Measurements from ENCODE around the gene GABRP. TPM values are rescaled to one million over a fixed set of nuclear protein-coding genes. Genes with fewer than 3 reads are reported as not detected.

GABRP gene
- total RNA-seq, 6 experiments from 2014 or later: not detected

GRCh38 chr5:170846846-170847245, 63.3 kb downstream of the GABRP start:
- no peak for TF ChIP-seq CTCF (IDR thresholded peaks at IDR 0.05)
- Mint-ChIP-seq H3K4me1 (ENCODE audit: low read depth) (peaks cover 20% of the 10 kb centered on the region), H3K9me3 (no peaks in the 10 kb centered on the region), H3K27me3 (ENCODE audit: insufficient read depth) (peaks cover 3% of the 10 kb centered on the region), H3K36me3 (ENCODE audit: low read depth) (no peaks in the 10 kb centered on the region), H3K4me3 (no peak overlapping the region), H3K27ac (no peak overlapping the region)
- no peak for DNase-seq

GRCh38 chr5:170848033-170848432, 64.5 kb downstream of the GABRP start:
- DNase-seq: peak; percentile 41
- H3K4me1 Mint-ChIP-seq (ENCODE audit: low read depth): peaks cover 20% of the 10 kb centered on the region
- no peak for TF ChIP-seq CTCF (IDR thresholded peaks at IDR 0.05)
- no peaks in the 10 kb centered on the region for H3K9me3 Mint-ChIP-seq
- H3K27me3 Mint-ChIP-seq (ENCODE audit: insufficient read depth): peaks cover 3% of the 10 kb centered on the region
- H3K27ac Mint-ChIP-seq: no peak overlapping the region
- H3K36me3 Mint-ChIP-seq (ENCODE audit: low read depth): no peaks in the 10 kb centered on the region
- H3K4me3 Mint-ChIP-seq: no peak overlapping the region

- no peaks in the 10 kb centered on the region for H3K9me3 Mint-ChIP-seq
- H3K4me1 Mint-ChIP-seq (ENCODE audit: low read depth): peaks cover 20% of the 10 kb centered on the region
- H3K27me3 Mint-ChIP-seq (ENCODE audit: insufficient read depth): peaks cover 3% of the 10 kb centered on the region
- H3K27ac Mint-ChIP-seq: no peak overlapping the region
- DNase-seq: no peak
- H3K36me3 Mint-ChIP-seq (ENCODE audit: low read depth): no peaks in the 10 kb centered on the region
- no peak for TF ChIP-seq CTCF (IDR thresholded peaks at IDR 0.05)
- no peak overlapping the region for H3K4me3 Mint-ChIP-seq
These were observed 65.8 kb downstream of the GABRP start for GRCh38 chr5:170849374-170849773.

- TF ChIP-seq CTCF (IDR thresholded peaks at IDR 0.05): no peak
- no peaks in the 10 kb centered on the region for H3K36me3 Mint-ChIP-seq (ENCODE audit: low read depth)
- H3K9me3 Mint-ChIP-seq: peaks cover 9% of the 10 kb centered on the region
- no peak for DNase-seq
- H3K27ac Mint-ChIP-seq: no peak overlapping the region
- no peaks in the 10 kb centered on the region for H3K4me1 Mint-ChIP-seq (ENCODE audit: low read depth)
- peaks cover under 1% of the 10 kb centered on the region for H3K27me3 Mint-ChIP-seq (ENCODE audit: insufficient read depth)
- H3K4me3 Mint-ChIP-seq: no peak overlapping the region
These were observed 71.0 kb downstream of the GABRP start for GRCh38 chr5:170854566-170854965.

- Mint-ChIP-seq H3K4me1 (ENCODE audit: low read depth) (no peaks in the 10 kb centered on the region), H3K27me3 (ENCODE audit: insufficient read depth) (no peaks in the 10 kb centered on the region; the same call in 1 of the 2 replicates), H3K4me3 (no peak overlapping the region), H3K9me3 (peaks cover 29% of the 10 kb centered on the region), H3K27ac (no peak overlapping the region), H3K36me3 (ENCODE audit: low read depth) (peaks cover 14% of the 10 kb centered on the region)
- TF ChIP-seq CTCF (IDR thresholded peaks at IDR 0.05): no peak
- DNase-seq: no peak
These were observed 73.5 kb downstream of the GABRP start for GRCh38 chr5:170857066-170857465.

GRCh38 chr5:170860415-170860814, 76.9 kb downstream of the GABRP start:
- Mint-ChIP-seq H3K27me3 (ENCODE audit: insufficient read depth) (no peaks in the 10 kb centered on the region; the same call in 1 of the 2 replicates), H3K27ac (no peak overlapping the region), H3K4me3 (peak overlapping the region; percentile 83), H3K4me1 (ENCODE audit: low read depth) (peaks cover 20% of the 10 kb centered on the region), H3K36me3 (ENCODE audit: low read depth) (peaks cover 14% of the 10 kb centered on the region), H3K9me3 (peaks cover 29% of the 10 kb centered on the region)
- TF ChIP-seq CTCF (IDR thresholded peaks at IDR 0.05): no peak
- DNase-seq: no peak

Data from HFFc6 (cell line).